Ishikawa (cell line): Measurements from ENCODE around the gene KCNN1.

Experiments
- CEBPB ChIP-seq: IDR thresholded peaks from 2 replicates; pipeline ENCODE4 v1.6.1; 2012
- CREB1 ChIP-seq: IDR thresholded peaks from 2 replicates; pipeline ENCODE4 v1.6.1; 2012; ENCODE audit warnings: low read depth
- EGR1 ChIP-seq: IDR thresholded peaks from 2 replicates; pipeline ENCODE4 v1.6.1; 2012
- EP300 ChIP-seq: IDR thresholded peaks from 2 replicates; pipeline ENCODE4 v1.6.1; 2012; ENCODE audit warnings: borderline replicate concordance
- FOXM1 ChIP-seq: IDR thresholded peaks from 2 replicates; pipeline ENCODE4 v1.6.1; 2012; ENCODE audit warnings: low read depth, borderline replicate concordance
- MAX ChIP-seq: IDR thresholded peaks from 2 replicates; pipeline ENCODE4 v1.6.1; 2012
- NFIC ChIP-seq: IDR thresholded peaks from 2 replicates; pipeline ENCODE4 v1.6.1; 2012
- RAD21 ChIP-seq: IDR thresholded peaks from 2 replicates; pipeline ENCODE4 v1.6.1; 2012; ENCODE audit warnings: low read depth
- REST ChIP-seq: IDR thresholded peaks from 2 replicates; pipeline ENCODE4 v1.6.1; 2012; ENCODE audit warnings: low read depth, mild to moderate bottlenecking
- TAF1 ChIP-seq: IDR thresholded peaks from 2 replicates; pipeline ENCODE4 v1.6.1; 2012; ENCODE audit warnings: low read depth, mild to moderate bottlenecking
- TCF12 ChIP-seq: IDR thresholded peaks from 2 replicates; pipeline ENCODE4 v1.6.1; 2012; ENCODE audit warnings: low read depth
- TEAD4 ChIP-seq: IDR thresholded peaks from 2 replicates; pipeline ENCODE4 v1.6.1; 2012
- USF1 ChIP-seq: IDR thresholded peaks from 2 replicates; pipeline ENCODE4 v1.6.1; 2012
- YY1 ChIP-seq: IDR thresholded peaks from 2 replicates; pipeline ENCODE4 v1.6.1; 2012; ENCODE audit warnings: low read depth
- ZBTB7A ChIP-seq: IDR thresholded peaks from 2 replicates; pipeline ENCODE4 v1.6.1; 2012; ENCODE audit warnings: low read depth

KCNN1 gene

GRCh38 chr19:17966550-17967256 lies at the start of gene KCNN1:
TSS of gene KCNN1 (plus strand) at chr19:17967107. CDS start at chr19:17973889, 6,782 bp downstream.
- TF ChIP-seq ZBTB7A (peak; percentile 81; the same call in 1 of the 2 replicates), TAF1 (no peak), CREB1 (no peak)

GRCh38 chr19:17920527-17920926 lies 46.4 kb upstream of the KCNN1 start:
- TF ChIP-seq EP300 (no peak), CREB1 (no peak), FOXM1 (no peak), TEAD4 (no peak), ZBTB7A (no peak), CEBPB (no peak), RAD21 (no peak), MAX (no peak), USF1 (no peak), EGR1 (no peak), TAF1 (no peak), YY1 (no peak), REST (no peak)

GRCh38 chr19:17922138-17922537 lies 44.8 kb upstream of the KCNN1 start:
- TF ChIP-seq CEBPB = no peak
- no peak for TF ChIP-seq EP300
- TF ChIP-seq FOXM1 = no peak

GRCh38 chr19:17926044-17926443 lies 40.9 kb upstream of the KCNN1 start:
- no peak for TF ChIP-seq USF1
- TF ChIP-seq EP300 = no peak
- TF ChIP-seq CEBPB = no peak
- no peak for TF ChIP-seq TAF1
- TF ChIP-seq CREB1 = no peak
- TF ChIP-seq RAD21 = no peak
- TF ChIP-seq YY1 = no peak
- no peak for TF ChIP-seq NFIC
- no peak for TF ChIP-seq MAX
- no peak for TF ChIP-seq ZBTB7A
- TF ChIP-seq EGR1 = no peak
- TF ChIP-seq TCF12 = no peak
- no peak for TF ChIP-seq TEAD4
- TF ChIP-seq REST = no peak
- no peak for TF ChIP-seq FOXM1

- TF ChIP-seq TAF1 = no peak
- no peak for TF ChIP-seq CREB1
- no peak for TF ChIP-seq REST
- no peak for TF ChIP-seq TCF12
- no peak for TF ChIP-seq EP300
- no peak for TF ChIP-seq FOXM1
- no peak for TF ChIP-seq MAX
- TF ChIP-seq USF1 = no peak
- TF ChIP-seq YY1 = no peak
Measured at GRCh38 chr19:17929056-17929455, 37.9 kb upstream of the KCNN1 start.
